ENCODE measurements around the gene EEF1A2. TPM values are rescaled to one million over a fixed set of nuclear protein-coding genes. Genes with fewer than 3 reads are reported as not detected.

Gene EEF1A2
- total RNA-seq, 1 experiment from 2014 or later: 32.6 TPM

GRCh38 chr20:63466861-63467260 is 32.0 kb downstream of the EEF1A2 start:
- in situ Hi-C loops (cut with HindIII; ENCODE audit: low pct_unique_long_range_greater_than_20kb, low sequenced_read_pairs): no loop called here
- no peak for DNase-seq (ENCODE audit: low read depth, low spot score)

- in situ Hi-C loops (cut with HindIII; ENCODE audit: low pct_unique_long_range_greater_than_20kb, low sequenced_read_pairs): no loop called here
- no peak for DNase-seq (ENCODE audit: low read depth, low spot score)
Observed at GRCh38 chr20:63466250-63466825, 32.5 kb downstream of the EEF1A2 start.

GRCh38 chr20:63465380-63466249 is 33.3 kb downstream of the EEF1A2 start:
- no peak for DNase-seq (ENCODE audit: low read depth, low spot score)
- in situ Hi-C loops (cut with HindIII; ENCODE audit: low pct_unique_long_range_greater_than_20kb, low sequenced_read_pairs): no loop called here

- no peak for DNase-seq (ENCODE audit: low read depth, low spot score)
- in situ Hi-C loops (cut with HindIII; ENCODE audit: low pct_unique_long_range_greater_than_20kb, low sequenced_read_pairs): no loop called here
Observed at GRCh38 chr20:63464289-63464635, 34.6 kb downstream of the EEF1A2 start.

- in situ Hi-C loops (cut with HindIII; ENCODE audit: low pct_unique_long_range_greater_than_20kb, low sequenced_read_pairs): no loop called here
- DNase-seq (ENCODE audit: low read depth, low spot score): no peak
Observed at GRCh38 chr20:63463400-63464288, 35.2 kb downstream of the EEF1A2 start.

- no peak for DNase-seq (ENCODE audit: low read depth, low spot score)
- in situ Hi-C loops (cut with HindIII; ENCODE audit: low pct_unique_long_range_greater_than_20kb, low sequenced_read_pairs): no loop called here
Observed at GRCh38 chr20:63462244-63462643, 36.6 kb downstream of the EEF1A2 start.

GRCh38 chr20:63461104-63461763 is 37.6 kb downstream of the EEF1A2 start:
- DNase-seq (ENCODE audit: low read depth, low spot score): no peak
- in situ Hi-C loops (cut with HindIII; ENCODE audit: low pct_unique_long_range_greater_than_20kb, low sequenced_read_pairs): no loop called here

- no peak for DNase-seq (ENCODE audit: low read depth, low spot score)
- in situ Hi-C loops (cut with HindIII; ENCODE audit: low pct_unique_long_range_greater_than_20kb, low sequenced_read_pairs): no loop called here
Observed at GRCh38 chr20:63459070-63459380, 39.9 kb downstream of the EEF1A2 start.

- no peak for DNase-seq (ENCODE audit: low read depth, low spot score)
- in situ Hi-C loops (cut with HindIII; ENCODE audit: low pct_unique_long_range_greater_than_20kb, low sequenced_read_pairs): no loop called here
Observed at GRCh38 chr20:63458170-63459069, 40.5 kb downstream of the EEF1A2 start.

GRCh38 chr20:63457737-63458136 is 41.1 kb downstream of the EEF1A2 start:
- DNase-seq (ENCODE audit: low read depth, low spot score): peak; percentile 70
- in situ Hi-C loops (cut with HindIII; ENCODE audit: low pct_unique_long_range_greater_than_20kb, low sequenced_read_pairs): no loop called here

- no peak for DNase-seq (ENCODE audit: low read depth, low spot score)
- in situ Hi-C loops (cut with HindIII; ENCODE audit: low pct_unique_long_range_greater_than_20kb, low sequenced_read_pairs): no loop called here
Observed at GRCh38 chr20:63456429-63457284, 42.2 kb downstream of the EEF1A2 start.

- in situ Hi-C loops (cut with HindIII; ENCODE audit: low pct_unique_long_range_greater_than_20kb, low sequenced_read_pairs): no loop called here
Observed at GRCh38 chr20:63455568-63455859, 43.4 kb downstream of the EEF1A2 start.

GRCh38 chr20:63454731-63455567 is 43.9 kb downstream of the EEF1A2 start:
- DNase-seq (ENCODE audit: low read depth, low spot score): no peak
- in situ Hi-C loops (cut with HindIII; ENCODE audit: low pct_unique_long_range_greater_than_20kb, low sequenced_read_pairs): no loop called here

More at GRCh38 chr20:63455568-63455859, 43.4 kb downstream of the EEF1A2 start:
- DNase-seq (ENCODE audit: low read depth, low spot score): no peak

GRCh38 chr20:63452821-63453523 is 45.9 kb downstream of the EEF1A2 start:
- in situ Hi-C loops (cut with HindIII; ENCODE audit: low pct_unique_long_range_greater_than_20kb, low sequenced_read_pairs): no loop called here
- DNase-seq (ENCODE audit: low read depth, low spot score): no peak

- DNase-seq (ENCODE audit: low read depth, low spot score): no peak
- in situ Hi-C loops (cut with HindIII; ENCODE audit: low pct_unique_long_range_greater_than_20kb, low sequenced_read_pairs): no loop called here
Observed at GRCh38 chr20:63452341-63452740, 46.5 kb downstream of the EEF1A2 start.

Measured in SK-MEL-5 (cell line).